GM21717 (cell line): ENCODE measurements around the gene PYGO2.
"Not testable (repeated sequence)": the region's sequence is repeated elsewhere in the genome, so short reads cannot be mapped to it uniquely, and the experiment has no call there.

ENCODE experiments used
- ATAC-seq: cut with Tn5 transposase; IDR thresholded peaks from one replicate; pipeline ENCODE4 v1.9.1; 2021; ENCODE audit warnings: mild to moderate bottlenecking, moderate library complexity; ENCODE audit not compliant: unreplicated experiment

Gene PYGO2

DNA sequence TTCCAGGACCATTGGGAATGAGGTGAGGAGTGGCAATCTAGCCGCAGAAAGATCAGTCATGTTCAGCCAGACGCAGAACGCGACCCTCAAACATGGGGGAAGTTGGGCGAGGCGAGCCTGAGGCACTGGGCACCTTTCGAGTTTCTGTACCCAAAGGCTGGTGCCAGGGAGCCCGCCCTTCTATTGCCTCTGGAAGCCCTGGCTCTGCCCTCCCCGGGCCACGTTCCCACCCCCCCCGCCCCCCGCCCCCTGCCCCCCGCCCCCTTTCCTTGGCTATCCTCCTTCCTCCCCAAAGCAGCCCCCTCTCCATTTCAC lies 38.8 kb upstream of the PYGO2 start:
- no peak for ATAC-seq

DNA sequence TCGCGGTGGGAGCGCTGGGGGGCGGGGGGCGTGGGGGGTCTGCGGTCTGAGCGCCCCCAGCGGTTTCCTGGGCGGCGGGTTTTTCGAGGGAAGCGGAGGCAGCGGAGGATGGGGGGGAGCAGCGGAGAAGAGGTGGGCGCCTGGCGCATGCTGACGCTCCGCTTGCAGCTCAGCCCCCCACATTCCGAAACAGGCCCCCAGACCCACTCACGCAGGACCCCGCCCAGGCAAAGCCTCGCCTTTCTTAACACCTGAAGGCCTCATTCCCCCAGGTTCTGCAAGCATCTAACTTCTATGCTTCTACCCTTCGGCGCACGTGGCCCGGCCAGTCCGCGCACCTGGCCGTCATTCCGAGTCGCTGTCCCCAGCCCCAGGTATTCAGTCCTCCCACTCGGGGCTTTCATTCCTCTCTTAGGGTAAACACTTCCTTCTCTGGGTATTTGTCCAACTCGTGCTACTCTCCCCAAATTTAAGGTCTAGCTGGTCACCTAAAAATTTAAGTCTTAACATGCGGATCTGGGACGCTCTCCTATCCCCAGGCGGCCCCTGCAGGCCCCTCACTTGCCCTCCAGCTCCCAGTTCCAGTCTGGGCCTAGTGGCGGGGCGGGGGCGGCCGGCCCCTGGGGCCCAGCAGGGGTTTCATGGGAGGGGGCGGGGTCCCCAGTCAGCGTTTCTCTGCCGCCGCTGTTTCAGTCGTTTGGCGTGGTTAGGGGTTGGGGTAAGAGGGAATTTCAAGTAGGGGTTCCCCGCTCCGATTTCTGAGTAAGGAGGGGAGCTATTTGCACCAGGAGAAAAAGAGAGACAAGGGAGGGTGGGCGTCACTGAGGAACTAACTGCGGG lies 38.2 kb upstream of the PYGO2 start:
- ATAC-seq: no peak

DNA sequence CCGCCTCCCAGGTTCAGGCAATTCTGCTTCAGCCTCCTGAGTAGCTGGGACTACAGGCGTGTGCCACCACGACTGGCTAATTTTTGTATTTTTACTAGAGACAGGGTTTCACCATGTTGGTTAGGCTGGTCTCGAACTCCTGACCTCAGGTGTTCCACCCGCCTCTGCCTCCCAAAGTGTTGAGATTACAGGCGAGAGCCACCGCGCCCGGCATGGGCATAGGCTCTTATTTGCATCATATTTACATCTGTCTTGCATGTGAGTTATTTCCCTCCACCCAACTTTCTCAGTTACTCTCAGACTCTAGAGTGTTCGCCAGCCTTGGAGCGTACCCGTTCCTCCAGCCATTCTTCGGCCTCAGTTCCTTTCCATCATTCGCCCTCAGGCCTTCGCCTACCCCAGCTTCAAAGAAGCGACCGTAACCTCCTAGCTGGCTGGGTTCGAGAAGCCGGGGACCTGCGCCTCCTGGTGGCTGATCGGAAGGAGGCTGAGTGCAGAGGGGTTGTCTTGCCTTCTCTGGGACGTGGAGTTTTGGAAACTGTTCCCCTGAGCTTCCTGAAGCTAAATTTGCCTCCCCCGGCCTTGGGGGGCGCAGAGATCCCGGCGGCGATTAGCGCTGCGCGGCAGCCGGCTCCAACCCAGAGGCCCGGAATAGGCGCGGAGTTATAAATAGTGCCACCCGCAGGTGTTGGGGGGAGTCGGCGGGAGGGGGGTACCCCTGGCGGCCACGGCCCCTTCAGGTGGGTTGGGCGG lies 37.4 kb upstream of the PYGO2 start:
- no peak for ATAC-seq

DNA sequence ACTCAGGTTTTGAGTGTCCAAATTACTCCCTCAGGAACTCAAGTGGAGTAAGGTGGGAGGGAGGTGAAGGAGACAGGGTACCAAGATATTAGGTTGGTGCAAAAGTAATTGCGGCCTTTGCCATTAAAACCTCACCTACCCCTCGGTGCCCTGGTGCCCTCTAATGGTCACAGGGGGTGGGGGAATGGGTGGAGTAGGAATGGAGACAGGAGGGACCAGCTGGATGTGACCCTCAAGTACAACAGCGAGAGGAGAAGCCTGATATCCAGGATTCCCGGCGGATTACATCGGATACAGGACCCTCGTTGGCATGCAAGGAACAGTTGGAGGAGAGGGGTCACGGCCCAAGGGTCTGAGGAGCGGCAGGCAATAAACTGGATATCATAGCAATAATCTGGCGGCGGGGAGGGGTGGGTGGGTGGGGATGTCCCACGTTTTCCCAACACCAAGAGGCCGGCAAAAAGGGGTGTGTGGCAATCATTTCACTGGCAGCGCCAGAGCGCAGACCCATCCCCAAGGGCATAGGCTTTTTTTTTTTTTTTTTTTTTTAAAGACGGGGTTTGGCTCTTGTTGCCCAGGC lies 36.7 kb upstream of the PYGO2 start:
- no peak for ATAC-seq

DNA sequence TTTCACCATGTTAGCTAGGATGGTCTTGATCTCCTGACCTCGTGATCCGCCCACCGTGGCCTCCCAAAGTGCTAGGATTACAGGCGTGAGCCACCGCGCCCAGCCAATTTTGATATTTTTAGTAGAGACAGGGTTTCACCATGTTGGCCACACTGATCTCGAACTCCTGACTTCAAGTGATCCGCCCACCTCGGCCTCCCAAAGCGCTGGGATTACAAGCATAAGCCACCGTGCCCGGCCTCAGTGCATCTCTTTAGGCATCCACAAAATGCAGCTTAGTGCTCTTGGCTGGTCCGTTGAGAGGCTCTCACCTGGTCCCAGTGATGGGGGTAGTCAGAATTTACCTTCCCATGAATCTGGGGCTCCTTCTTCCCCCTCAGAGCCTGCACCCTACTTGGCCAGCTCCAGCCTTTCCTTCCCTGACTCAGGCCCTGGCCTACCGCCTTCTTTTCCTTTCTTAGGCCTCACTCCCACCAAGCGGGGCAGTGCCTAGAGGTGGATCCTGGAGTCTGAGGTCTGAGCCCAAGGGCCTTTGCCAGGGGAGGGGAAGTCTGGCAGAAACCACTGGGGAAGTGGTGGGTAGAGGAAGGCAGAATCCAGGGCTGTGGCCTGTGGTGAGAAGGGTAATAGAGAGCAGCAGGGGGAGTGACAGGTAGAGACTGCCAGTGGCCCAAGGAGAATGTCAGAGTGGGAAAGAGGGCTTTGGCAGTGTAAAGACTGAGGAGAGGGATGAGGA lies 35.6 kb upstream of the PYGO2 start:
- no peak for ATAC-seq

DNA sequence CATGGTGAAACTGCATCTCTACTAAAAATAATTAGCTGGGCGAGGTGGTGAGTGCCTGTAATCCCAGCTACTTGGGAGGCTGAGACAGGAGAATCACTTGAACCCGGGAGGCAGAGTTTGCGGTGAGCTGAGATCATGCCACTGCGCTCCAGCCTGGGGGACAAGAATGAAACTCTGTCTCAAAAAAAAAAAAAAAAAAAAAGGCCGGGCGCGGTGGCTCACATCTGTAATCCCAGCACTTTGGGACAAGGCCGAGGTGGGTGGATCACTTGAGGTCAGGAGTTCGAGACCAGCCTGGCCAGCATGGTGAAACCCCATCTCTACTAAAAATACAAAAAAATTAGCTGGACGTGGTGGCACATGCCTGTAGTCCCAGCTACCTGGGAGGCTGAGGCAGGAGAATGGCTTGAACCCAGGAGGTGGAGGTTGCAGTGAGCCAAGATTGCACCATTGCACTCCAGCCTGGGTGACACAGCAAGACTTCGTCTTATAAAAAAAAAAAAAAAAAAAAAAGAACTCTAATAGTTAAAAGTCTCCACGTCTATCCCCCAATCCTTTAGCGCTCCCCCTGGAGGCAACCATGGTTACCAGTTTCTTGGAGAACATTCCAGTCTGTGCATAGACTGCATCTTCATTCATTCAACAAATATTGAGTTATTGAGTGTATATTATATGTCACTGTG lies 33.9 kb upstream of the PYGO2 start:
- ATAC-seq: not testable (repeated sequence)

DNA sequence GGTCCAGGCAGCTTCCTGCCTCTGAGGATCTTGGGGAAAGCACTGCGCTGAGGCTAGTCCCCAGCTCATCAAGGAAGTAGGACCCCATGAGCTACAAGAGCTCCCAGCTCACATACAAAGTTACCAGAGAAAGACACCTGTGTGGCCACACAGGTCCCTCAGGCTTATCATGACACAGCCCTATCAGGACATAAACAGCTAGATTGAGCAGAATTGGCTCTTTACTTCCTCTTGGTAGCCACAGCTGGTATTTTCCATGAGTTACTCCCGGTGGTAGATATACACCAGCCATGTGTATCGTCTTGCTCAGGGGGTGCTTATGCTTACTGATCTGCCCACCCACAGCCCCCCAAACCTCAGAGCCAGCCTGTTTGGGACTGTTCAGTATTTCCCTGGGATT lies 33.0 kb upstream of the PYGO2 start:
- ATAC-seq: no peak

DNA sequence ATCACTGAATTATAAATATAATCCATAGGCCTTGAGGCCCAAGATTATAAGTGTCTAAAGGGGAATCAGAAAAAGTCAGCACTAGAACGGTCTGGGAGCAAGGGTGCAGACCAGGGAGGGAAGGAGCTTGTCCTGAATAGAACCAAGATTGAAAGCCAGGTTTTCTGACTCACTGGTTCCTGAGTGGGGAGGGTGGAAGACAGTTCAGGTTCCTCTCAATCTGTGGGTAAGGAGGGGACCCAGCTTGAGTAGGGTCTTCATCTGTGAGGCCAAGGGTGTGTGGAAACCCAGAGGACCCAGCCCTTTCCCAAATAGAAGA lies 32.6 kb upstream of the PYGO2 start:
- ATAC-seq: no peak

DNA sequence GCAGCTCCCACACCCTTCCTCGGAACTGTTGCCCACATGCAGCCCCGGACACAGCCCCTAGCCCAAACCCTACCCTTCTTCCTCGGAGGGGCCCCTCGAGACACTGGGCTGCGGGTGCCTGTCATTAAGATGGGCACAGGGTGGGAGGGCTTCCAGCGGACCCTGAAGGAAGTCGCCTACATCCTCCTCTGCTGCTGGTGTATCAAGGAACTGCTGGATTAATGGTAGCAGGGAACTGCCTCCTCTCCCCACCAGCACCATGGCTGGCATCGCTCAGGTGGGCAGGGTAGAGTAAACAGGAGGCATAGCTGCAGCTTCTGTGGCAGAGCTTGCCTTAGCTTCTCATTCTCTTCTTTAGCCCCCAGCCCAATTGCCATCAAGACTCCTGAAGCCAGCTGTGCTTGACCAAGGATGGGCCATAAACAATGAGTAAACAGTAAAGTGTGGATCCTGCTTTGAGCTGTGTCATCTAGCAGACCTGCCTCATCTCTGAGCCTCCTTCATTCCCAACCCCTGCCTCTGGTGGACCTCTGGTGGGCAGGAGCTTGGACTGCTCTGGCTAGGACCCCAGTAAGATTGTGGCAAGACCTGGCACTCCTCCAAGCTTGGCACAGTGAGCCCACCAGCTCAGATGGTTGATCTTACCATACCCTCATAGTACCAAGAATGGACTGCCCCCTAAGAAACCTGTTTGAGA lies 32.1 kb upstream of the PYGO2 start, which contains the start of gene LENEP:
Gene LENEP, plus strand, starts transcription at position 15 of the 697 bp plus-strand sequence. Its CDS starts 22 bp downstream, at position 37.
- no peak for ATAC-seq

DNA sequence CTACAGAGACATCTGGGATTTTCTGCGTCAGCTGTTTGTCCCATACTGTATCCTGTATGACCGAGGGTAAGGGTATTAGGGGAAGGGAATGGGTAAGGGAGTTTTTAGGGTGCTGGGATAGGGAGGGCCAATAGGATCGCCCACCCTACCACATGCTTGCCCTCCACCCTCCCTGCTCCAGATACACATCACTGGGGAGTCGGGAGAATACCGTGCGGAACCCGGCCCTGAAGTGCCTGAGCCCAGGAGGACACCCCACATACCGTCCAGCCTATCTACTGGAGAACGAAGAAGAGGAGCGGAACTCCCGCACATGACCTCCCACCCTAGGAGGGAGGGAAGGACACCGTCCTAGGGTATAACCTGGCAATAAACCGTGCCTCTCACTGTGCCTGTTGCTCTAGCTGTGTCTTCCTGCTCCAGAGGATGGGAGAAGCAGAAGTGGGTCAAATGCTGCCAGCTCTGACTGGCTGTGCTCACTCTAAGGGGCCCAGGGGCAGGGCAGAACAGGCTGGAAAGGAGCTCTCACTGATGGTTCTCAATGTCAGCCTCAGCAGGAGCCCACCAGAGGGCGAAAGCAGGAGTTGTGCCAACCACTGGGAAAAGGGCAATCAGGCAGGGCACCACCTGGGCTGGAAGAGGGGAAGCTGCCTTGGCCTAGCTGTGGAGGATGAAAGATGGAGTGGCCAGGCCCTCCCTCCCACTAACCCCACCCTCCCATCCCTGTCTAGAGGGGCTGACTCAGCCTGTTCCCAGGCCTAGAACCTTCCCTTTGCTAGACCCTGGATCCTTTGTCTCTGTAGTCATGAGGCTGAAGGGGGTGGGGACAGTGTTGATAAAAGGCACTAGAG lies 31.4 kb upstream of the PYGO2 start:
- no peak for ATAC-seq

DNA sequence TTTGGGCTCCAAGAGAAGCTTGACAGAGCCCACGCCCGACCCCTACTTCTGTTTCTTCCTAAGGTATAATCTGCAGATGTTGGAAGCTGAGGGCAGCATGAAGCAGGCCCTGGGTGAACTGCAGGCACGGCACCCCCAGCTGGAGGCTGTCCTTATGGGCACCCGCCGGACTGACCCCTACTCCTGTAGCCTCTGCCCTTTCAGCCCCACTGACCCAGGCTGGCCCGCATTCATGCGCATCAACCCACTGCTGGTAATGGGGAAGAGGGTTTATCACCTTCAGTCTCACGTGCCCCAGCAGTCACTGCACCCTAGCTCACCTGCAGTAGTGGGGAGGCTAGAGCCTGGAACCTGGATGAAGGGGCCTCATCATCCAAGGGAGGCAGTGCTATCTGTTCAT lies 28.7 kb upstream of the PYGO2 start:
- no peak for ATAC-seq

DNA sequence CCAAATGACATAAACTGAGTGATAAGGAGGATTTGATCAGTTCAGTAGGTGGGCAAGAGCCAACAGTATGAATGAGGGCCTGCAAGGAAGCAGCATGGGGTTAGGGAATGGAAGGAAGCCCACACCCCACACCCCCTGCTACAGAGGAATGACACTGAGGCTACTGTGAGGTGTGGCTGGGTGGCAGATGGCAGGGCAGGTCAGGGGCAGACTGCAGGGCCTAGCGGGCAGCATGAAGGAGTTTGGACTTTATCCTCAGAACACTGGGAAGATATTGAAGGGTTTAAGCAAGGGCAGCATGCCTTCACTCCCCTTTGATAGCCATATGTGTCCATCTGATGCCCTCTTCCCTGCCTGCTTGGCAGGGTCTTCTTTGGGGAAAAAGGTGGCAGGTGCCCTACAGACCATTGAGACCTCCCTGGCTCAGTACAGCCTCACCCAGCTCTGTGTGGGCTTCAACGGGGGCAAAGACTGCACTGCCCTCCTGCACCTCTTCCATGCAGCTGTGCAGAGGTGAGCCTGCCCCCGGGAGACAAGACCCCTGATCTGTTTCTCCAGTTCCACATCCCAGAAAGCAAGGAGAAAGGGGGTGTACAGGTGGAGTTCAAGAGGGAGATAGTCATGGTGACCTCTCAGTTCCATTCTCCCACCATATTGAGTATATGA lies 27.7 kb upstream of the PYGO2 start:
- no peak for ATAC-seq

DNA sequence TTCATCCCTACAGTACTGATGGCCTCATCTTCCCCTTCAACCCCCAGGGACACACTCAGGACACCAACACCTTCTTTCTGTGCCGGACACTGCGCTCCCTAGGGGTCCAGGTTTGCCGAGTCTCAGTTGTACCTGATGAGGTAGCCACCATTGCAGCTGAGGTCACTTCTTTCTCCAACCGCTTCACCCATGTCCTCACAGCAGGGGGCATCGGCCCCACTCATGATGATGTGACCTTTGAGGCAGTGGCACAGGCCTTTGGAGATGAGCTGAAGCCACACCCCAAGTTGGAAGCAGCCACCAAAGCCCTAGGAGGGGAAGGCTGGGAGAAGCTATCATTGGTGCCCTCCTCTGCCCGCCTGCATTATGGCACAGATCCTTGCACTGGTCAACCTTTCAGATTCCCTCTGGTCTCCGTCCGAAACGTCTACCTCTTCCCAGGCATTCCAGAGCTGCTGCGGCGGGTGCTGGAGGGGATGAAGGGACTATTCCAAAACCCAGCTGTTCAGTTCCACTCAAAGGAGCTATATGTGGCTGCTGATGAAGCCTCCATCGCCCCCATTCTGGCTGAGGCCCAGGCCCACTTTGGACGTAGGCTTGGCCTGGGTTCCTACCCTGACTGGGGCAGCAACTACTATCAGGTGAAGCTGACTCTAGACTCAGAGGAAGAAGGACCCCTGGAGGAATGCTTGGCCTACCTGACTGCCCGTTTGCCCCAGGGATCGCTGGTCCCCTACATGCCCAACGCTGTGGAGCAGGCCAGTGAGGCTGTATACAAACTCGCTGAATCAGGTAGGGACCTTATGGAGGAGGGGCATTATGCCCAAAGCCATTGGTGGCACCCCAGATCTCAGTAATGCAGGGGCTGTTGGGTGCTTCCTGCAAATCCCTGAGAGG lies 26.7 kb upstream of the PYGO2 start:
- no peak for ATAC-seq

DNA sequence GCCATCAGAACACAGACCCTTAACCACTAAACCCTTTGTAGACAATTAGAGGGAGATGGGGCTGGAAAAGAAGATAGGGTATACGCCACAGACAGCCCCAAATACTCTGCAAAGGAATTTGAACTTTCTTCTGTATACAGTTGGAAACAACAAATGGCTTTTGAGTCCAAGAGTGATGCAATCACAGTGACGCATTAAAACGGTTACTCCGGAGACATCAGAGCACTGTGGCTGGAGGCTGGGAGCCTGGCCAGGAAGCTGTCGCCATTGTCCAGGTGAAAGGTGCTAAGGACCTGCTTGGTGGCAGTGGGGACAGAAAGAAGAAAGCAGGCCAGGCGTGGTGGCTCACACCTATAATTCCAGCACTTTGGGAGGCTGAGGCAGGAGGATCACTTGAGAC lies 25.7 kb upstream of the PYGO2 start:
- no peak for ATAC-seq

DNA sequence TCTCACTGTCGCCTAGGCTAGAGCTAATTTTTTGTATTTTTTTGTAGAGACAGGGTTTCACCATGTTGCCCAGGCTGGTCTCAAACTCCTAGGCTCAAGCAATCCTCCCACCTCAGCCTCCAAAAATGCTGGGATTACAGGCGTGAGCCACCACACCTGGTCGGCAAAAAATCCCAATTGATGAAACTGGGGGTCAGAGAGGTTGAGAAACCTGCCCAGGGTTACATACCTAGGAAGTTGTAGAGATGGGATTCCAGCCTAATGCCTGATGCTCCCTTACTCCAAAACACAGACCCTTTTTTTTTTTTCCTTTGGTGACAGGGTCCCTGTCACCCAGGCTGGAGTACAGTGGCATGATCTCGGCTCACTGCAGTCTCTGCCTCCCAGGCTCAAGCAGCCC lies 25.2 kb upstream of the PYGO2 start:
- not testable (repeated sequence) for ATAC-seq

DNA sequence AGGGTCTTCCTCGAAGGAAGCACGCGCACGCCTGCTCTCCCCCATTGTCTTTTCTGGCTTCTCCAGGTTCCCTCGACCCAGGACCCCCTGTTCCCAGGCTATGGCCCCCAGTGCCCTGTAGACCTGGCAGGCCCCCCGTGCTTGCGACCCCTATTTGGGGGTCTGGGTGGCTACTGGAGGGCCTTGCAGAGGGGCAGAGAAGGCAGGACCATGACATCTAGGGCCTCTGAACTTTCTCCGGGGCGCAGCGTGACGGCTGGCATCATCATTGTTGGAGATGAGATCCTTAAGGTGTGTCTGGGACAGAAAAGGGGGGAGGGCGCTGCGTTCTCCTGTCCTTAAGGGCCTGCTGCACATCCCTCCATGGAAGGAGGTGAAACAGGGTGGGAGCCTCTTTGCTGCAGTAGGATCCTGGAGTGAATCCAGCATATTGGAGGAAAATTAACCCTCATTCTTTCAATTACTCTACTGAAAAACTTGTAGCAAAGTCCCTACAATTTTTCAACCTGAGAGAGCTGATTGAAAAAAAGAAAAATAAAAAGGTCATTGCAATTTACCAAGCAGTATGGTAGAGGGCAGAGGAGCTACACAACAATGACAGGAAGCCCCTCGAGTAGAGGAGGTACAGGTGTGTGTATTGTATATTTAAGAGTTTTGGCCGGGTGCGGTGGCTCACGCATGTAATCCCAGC lies 22.3 kb upstream of the PYGO2 start:
- ATAC-seq: no peak

DNA sequence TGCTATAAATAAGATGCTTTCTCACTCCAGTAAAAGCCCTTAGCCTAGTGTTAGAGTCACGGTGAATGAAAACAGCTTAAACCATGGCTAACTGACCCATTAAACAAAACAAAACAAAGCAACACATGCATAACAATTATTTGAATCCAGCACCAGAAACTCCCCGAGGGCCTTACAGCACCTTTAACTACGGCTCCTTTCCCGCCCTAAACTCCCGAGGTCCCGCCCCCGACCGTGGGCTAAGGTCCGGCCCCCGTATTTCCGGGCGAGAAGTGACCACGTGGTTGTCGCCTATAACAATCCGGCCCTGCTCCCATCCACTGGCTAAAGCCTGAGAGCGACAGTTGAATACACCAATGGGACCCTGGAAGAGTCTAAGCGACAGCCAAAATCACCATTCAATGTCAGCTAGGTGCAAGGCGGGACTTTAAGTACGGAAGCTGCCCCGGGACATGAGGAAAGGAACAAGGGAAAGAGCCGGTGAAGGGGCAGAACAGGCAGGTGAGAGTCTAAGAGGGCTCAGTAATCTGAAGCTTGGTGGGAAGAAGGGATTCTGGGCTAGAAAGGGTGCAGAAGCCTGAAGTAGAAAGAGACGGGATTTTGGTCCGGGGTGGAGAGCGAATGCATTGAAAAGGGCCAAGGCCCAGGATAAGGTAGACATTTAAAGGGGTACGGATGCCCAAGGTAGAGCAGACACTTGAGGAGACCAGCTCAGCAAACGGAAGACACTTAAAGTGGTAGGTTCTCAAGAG lies 21.5 kb upstream of the PYGO2 start, which contains the start of gene FLAD1:
Gene FLAD1, plus strand, starts transcription at position 448 of the 752 bp plus-strand sequence. CDS start 351 bp downstream, outside the sequence.
- peak; percentile 90 for ATAC-seq
